DND-41 (cell line): ENCODE measurements around the gene PHC2.

Source experiments
- CTCF ChIP-seq: IDR thresholded peaks from 2 replicates; pipeline ENCODE4 v1.5.1; 2012; ENCODE audit warnings: borderline replicate concordance, low read length, moderate library complexity, mild to moderate bottlenecking; ENCODE audit not compliant: poor library complexity, severe bottlenecking; ENCODE audit errors: extremely low read depth
- EZH2 ChIP-seq: IDR thresholded peaks from 3 replicates; pipeline ENCODE4 v1.6.1; 2012; ENCODE audit warnings: borderline replicate concordance, low read depth, mild to moderate bottlenecking, moderate library complexity, low read length, inconsistent platforms; ENCODE audit not compliant: severe bottlenecking

- TF ChIP-seq CTCF, result no peak
- TF ChIP-seq EZH2, result no peak
These were observed 33.7 kb upstream of the PHC2 start for GRCh38 chr1:33464552-33464951.
